NT2/D1 (cell line): ENCODE results near the gene LRP1-AS.

Experiments used
- DNase-seq: peaks from one replicate; pipeline ENCODE4 v3.0.0-alpha.2; 2011; ENCODE audit warnings: low read depth, low spot score
- H3K27me3 ChIP-seq: 2 replicates; pipeline ENCODE4 v1.6.0; 2011; ENCODE audit warnings: mild to moderate bottlenecking; ENCODE audit not compliant: insufficient read length, insufficient read depth
- H3K36me3 ChIP-seq: 2 replicates; pipeline ENCODE4 v1.6.1; 2011; ENCODE audit warnings: mild to moderate bottlenecking, low read length, mixed read lengths; ENCODE audit not compliant: insufficient read depth, insufficient read length
- H3K4me1 ChIP-seq: 2 replicates; pipeline ENCODE4 v1.5.1; 2011; ENCODE audit not compliant: insufficient read depth, insufficient read length
- H3K4me3 ChIP-seq: 2 replicates; pipeline ENCODE4 v1.5.1; 2011; ENCODE audit warnings: low read depth; ENCODE audit not compliant: insufficient read length
- H3K9ac ChIP-seq: 2 replicates; pipeline ENCODE4 v1.6.0; 2011; ENCODE audit warnings: low read depth; ENCODE audit not compliant: insufficient read length
- H3K9me3 ChIP-seq: 2 replicates; pipeline ENCODE4 v1.5.1; 2011; ENCODE audit warnings: mild to moderate bottlenecking, low read length; ENCODE audit not compliant: insufficient read depth
- SUZ12 ChIP-seq: IDR thresholded peaks from 2 replicates; pipeline ENCODE4 v1.6.1; 2011; ENCODE audit not compliant: insufficient read length, insufficient read depth; ENCODE audit errors: extremely low read depth
- YY1 ChIP-seq: IDR thresholded peaks from 2 replicates; pipeline ENCODE4 v1.6.1; 2011; ENCODE audit not compliant: insufficient read length, insufficient read depth
- ZNF274 ChIP-seq: IDR thresholded peaks from 2 replicates; pipeline ENCODE4 v1.6.1; 2011; ENCODE audit warnings: mild to moderate bottlenecking, low read depth, low read length

Gene LRP1-AS

GRCh38 chr12:57146961-57147944, at the start of gene LRP1-AS:
TSS of gene LRP1-AS (minus strand) at chr12:57147619.
- Histone ChIP-seq H3K27me3 (no peaks in the 10 kb centered on the region), H3K9me3 (no peaks in the 10 kb centered on the region), H3K9ac (no peak within 1 kb of the TSS), H3K36me3 (peaks cover 92% of the 10 kb centered on the region), H3K4me3 (no peak within 1 kb of the TSS), H3K4me1 (peaks cover 33% of the 10 kb centered on the region)
- TF ChIP-seq ZNF274 (no peak), YY1 (no peak), SUZ12 (no peak)
- DNase-seq = no peak

GRCh38 chr12:57196956-57197355, 49.5 kb upstream of the LRP1-AS start:
- Histone ChIP-seq H3K4me1 (no peaks in the 10 kb centered on the region), H3K9ac (no peak overlapping the region), H3K4me3 (no peak overlapping the region), H3K36me3 (peaks cover 100% of the 10 kb centered on the region), H3K9me3 (no peaks in the 10 kb centered on the region), H3K27me3 (no peaks in the 10 kb centered on the region)
- no peak for TF ChIP-seq ZNF274
- TF ChIP-seq SUZ12 = no peak
- no peak for TF ChIP-seq YY1
- no peak for DNase-seq

GRCh38 chr12:57196439-57196838, 49.0 kb upstream of the LRP1-AS start:
- DNase-seq = no peak
- H3K4me3 ChIP-seq = no peak overlapping the region
- no peak overlapping the region for H3K9ac ChIP-seq
- H3K36me3 ChIP-seq = peaks cover 100% of the 10 kb centered on the region
- no peaks in the 10 kb centered on the region for H3K27me3 ChIP-seq
- H3K9me3 ChIP-seq = no peaks in the 10 kb centered on the region
- TF ChIP-seq SUZ12 (no peak), YY1 (no peak), ZNF274 (no peak)
- no peaks in the 10 kb centered on the region for H3K4me1 ChIP-seq

DNA sequence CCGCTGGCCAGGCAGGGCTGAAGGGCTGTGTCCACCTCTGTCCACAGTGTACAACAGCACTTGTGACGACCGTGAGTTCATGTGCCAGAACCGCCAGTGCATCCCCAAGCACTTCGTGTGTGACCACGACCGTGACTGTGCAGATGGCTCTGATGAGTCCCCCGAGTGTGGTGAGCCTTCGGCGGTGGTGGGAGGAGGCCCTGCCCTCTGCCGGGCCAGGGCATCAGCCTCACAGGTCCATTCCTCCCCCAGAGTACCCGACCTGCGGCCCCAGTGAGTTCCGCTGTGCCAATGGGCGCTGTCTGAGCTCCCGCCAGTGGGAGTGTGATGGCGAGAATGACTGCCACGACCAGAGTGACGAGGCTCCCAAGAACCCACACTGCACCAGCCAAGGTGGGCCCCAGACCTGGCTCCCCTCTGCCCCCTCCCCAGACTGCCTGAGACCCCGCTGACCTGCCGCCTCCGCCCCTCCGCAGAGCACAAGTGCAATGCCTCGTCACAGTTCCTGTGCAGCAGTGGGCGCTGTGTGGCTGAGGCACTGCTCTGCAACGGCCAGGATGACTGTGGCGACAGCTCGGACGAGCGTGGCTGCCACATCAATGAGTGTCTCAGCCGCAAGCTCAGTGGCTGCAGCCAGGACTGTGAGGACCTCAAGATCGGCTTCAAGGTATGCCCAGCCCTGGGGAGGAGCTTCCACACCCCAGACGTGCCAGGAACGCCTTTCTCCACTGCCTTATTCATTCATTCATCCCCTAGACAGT, 48.4 kb upstream of the LRP1-AS start:
- no peaks in the 10 kb centered on the region for H3K27me3 ChIP-seq
- H3K9ac ChIP-seq = no peak overlapping the region
- H3K4me3 ChIP-seq = no peak overlapping the region
- H3K36me3 ChIP-seq = peaks cover 100% of the 10 kb centered on the region
- TF ChIP-seq YY1 (no peak), SUZ12 (no peak), ZNF274 (no peak)
- H3K4me1 ChIP-seq = no peaks in the 10 kb centered on the region
- no peak for DNase-seq
- H3K9me3 ChIP-seq = no peaks in the 10 kb centered on the region

- no peaks in the 10 kb centered on the region for H3K4me1 ChIP-seq
- H3K4me3 ChIP-seq = no peak overlapping the region
- H3K9ac ChIP-seq = no peak overlapping the region
- TF ChIP-seq YY1 = no peak
- TF ChIP-seq ZNF274 = no peak
- TF ChIP-seq SUZ12 = no peak
- no peak for DNase-seq
- H3K27me3 ChIP-seq = no peaks in the 10 kb centered on the region
- no peaks in the 10 kb centered on the region for H3K9me3 ChIP-seq
- H3K36me3 ChIP-seq = peaks cover 100% of the 10 kb centered on the region
These were observed 47.8 kb upstream of the LRP1-AS start for GRCh38 chr12:57195186-57195585.

DNA sequence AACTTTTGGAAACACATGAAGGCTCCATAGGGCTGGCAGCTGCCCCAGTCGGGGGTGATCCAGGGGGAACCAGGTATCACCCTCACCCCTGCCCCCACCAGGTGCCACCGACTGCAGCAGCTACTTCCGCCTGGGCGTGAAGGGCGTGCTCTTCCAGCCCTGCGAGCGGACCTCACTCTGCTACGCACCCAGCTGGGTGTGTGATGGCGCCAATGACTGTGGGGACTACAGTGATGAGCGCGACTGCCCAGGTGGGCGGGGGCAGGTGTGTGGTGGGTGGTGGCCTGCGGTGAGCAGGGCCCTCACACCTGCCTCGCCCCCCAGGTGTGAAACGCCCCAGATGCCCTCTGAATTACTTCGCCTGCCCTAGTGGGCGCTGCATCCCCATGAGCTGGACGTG, 46.8 kb upstream of the LRP1-AS start:
- Histone ChIP-seq H3K9me3 (no peaks in the 10 kb centered on the region), H3K4me3 (no peak overlapping the region), H3K4me1 (no peaks in the 10 kb centered on the region), H3K27me3 (no peaks in the 10 kb centered on the region), H3K36me3 (peaks cover 100% of the 10 kb centered on the region), H3K9ac (no peak overlapping the region)
- no peak for DNase-seq
- TF ChIP-seq YY1 (no peak), ZNF274 (no peak), SUZ12 (no peak)

- TF ChIP-seq YY1 (no peak), SUZ12 (no peak), ZNF274 (no peak)
- no peaks in the 10 kb centered on the region for H3K4me1 ChIP-seq
- H3K36me3 ChIP-seq = peaks cover 100% of the 10 kb centered on the region
- no peaks in the 10 kb centered on the region for H3K9me3 ChIP-seq
- DNase-seq = no peak
- H3K27me3 ChIP-seq = no peaks in the 10 kb centered on the region
- H3K4me3 ChIP-seq = no peak overlapping the region
- H3K9ac ChIP-seq = no peak overlapping the region
These were observed 46.4 kb upstream of the LRP1-AS start for GRCh38 chr12:57193706-57194245.
